ENCODE data around the gene PSMG3.
"Not testable (repeated sequence)": the region's sequence is repeated elsewhere in the genome, so short reads cannot be mapped to it uniquely, and the experiment has no call there.

The PSMG3 gene

DNA sequence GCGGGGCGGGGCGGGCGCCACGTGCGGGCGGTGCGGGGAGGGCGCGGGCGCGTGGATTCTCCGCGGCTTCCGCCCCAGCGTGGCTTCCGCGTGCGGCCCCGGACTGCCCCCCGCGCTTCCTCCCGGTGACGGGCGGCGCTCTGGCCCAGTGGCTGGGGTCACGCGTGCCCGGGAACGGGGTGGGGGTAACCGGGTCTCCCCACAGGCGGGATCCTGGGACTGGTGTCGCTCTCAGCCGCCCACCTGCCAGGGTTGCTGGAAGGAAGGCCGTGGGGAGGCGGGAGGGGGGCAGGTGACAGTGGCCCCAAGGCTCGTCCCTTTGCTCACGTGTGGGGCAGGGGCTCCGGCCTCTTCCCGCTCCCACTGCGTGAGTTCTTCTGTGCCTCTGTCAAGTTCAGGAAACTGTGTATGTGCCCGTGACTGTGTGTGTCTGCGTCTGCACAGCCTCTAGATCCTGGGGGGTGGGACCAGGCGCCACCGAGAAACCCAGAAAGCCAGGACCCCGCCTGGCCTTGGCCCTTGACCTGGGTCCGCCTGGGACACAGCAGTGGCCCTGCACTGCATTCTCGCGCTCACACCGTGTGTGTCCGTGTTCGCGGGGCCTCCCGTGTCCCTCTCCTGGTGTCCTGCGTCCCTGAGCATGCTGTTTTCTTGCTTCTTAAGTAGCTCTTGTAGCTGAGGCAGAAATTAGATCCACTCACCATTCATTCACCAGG is 38.4 kb downstream of the PSMG3 start:
- no peak for DNase-seq

DNA sequence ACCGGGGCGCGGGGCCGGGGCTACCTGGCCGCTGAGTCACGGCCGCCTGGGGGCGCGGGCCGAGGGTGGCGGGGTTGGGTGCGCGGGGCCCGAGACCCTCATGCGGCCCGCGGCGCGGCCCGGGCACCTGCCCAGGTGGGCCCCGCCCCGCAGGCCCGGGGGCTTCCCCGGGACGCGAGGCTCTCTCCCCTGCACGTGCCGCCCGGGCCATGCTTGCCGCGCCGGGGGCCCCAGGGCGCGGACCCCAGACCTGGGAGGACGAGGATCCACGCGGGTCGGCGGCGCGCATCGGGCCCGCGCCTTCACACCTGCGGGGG is 38.9 kb downstream of the PSMG3 start:
- DNase-seq: no peak

DNA sequence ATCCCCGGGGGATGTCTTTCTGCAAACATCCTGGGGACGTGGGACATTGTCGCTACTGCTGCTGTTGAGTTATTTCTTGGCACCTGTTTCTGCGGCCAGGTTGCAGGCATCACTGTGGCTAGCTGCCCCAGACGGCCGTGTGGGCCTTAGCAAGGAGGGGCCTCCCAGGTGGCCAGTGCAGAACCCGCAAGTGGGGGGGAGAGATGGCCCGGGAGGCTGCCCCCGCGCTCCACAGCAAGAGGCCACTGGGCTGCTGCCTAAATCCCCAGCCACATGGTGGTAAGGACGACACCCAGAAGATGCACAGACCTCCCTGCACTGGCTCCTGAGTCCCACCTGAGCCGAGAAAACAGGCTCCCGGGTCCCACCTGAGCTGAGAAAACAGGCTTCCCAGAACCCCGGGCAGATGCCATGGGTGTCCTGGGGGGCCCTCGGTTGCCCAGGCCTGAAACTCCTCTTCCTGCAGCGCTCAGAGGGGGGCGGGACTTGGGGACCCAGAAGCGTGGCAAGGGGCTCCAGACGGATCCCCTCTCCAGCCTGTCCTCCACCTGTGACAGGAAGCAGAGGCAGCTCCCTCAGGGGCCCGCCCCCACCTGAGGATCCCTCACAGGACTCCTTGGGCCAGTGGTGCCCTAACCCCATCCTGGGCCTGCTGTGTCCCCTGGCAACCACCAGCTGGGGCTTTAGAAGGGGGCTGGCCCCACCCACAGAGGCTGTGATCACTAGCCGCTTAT is 40.3 kb downstream of the PSMG3 start:
- DNase-seq: no peak

GRCh38 chr7:1526271-1526754 is 43.5 kb downstream of the PSMG3 start:
- DNase-seq: no peak

DNA sequence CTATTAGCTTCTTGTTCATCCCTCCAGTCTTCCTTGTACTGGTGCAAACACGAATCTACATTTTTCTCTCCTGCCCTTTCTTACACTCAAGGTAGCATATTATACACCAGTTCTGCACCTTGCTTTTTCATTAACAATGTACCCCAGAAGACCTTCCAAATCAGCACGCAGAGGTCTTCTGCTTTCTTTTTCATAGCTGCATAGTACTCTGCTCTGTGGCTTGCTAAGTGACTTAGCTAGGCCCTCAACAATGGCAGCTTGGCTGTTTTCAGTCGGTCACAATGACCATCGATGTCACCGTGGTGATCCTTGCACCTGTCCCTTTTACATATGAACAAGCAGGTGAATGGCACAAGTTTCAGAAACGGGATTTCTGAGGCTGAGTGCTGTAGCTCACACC is 44.4 kb downstream of the PSMG3 start:
- no peak for DNase-seq

DNA sequence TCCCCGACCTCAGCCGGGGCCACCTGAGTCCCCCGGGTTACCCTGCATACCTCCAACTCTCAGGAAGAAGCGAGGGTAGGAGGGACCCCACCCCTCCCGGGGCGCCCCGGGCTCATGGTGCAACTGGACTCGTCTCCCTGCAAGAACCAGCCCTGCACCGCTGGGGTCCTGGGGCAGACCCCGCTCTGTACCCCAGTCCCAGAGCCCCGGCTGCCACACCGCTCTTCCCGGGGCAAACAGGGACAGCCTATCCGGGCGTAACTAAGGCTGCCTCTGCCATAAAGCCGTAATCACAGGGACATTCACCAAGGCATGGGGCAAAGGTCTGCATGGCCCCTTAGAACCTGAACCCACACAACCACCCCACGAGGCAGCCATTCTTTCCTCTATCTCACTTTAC is 46.0 kb downstream of the PSMG3 start:
- DNase-seq: no peak

DNA sequence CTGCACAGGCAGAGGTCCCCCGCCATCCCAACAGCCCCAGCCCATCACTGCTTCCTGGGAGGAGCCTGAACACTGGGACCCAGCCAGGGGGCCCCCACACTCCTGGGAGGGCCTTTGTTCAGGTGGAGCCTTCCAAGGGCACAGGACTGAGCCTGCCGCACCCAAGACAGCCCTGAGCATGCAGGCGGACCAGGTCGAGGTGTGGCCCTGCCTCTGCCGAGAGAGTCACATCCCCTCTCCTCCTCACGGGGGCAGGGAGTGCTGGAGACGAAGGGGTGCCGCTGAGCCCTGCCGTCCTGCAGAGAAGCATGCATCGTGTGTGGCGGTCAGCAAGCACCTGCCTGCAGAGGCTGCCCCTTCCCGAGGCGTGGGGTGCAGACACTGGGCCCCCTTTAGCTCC is 46.6 kb downstream of the PSMG3 start:
- no peak for DNase-seq

GRCh38 chr7:1521456-1521855 is 48.4 kb downstream of the PSMG3 start:
- DNase-seq: no peak

DNA sequence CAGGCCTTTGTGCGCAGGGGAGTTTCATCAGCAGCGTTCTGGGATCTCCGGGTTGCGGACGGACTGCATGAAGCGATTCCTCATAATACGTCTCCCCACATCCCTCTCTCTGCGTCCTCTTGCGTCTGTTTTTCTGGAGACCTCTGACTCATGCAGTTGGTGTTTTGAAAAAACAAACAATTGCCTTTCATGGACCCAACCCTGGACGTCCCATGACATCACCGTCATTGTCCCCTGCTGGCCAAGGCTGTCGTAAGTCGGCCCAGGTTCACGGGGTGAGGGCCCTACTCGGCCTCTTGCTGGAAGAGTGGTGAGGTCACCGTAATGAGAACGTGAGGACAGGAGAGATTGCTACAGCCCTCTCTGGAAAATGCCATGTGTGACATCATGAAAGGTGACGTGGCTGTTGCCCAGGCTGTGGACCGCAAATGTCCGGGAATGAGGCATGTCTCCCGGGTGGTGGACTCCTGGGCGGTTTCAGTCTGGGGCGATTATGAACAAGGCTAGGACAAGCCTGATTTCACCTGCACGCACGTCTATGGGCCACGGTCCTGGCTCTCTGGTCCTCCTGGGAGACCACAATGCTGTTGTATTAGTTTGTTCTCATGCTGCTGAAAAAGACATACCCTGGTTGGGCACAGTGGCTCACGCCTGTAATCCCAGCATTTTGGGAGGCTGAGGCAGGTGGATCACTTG is 49.1 kb downstream of the PSMG3 start:
- DNase-seq: no peak

DNA sequence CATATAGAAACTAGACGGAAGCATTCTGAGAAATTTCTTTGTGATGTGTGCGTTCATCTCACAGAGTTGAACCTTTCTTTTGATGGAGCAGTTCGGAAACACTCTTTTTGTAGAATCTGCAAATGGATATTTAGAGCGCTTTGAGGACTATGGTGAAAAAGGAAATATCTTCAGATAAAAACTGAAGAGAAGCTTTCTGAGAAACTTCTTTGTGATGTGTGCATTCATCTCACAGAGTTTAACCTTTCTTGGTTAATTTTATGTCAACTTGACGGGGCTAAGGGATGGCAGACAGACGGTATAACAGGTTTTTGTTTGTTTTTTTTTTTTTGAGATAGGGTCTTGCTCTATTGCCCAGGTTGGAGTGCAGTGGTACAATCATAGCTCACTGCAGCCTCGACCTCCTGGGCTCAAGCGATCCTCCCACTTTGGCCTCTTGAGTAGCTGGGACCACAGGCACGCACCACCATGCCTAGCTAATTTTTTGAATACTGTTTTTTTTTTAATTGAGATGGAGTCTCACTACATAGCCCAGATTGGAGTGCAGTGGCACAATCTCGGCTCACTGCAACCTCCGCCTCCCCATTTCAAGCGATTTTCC is 50.4 kb downstream of the PSMG3 start:
- DNase-seq: not testable (repeated sequence)

All from DMS 273 treated with DMSO at 0.1 percent for 48 hours (cell line).